HEK293 (cell line): ENCODE results near the gene UBE2V1.
A peak's percentile ranks its signal among the peaks of the same experiment; 100 is the strongest.

Experiments
- CTCF ChIA-PET: fragments of 350-600 bp; formaldehyde crosslinking; extraction: SDS; loops from one replicate; lab custom pipeline; 2021; ENCODE audit warnings: antibody characterized with exemption; lab: Yijun Ruan, JAX
- POLR2A ChIA-PET: fragments of 300-600 bp; formaldehyde crosslinking; extraction: SDS; loops from one replicate; lab custom pipeline; 2020; ENCODE audit warnings: antibody characterized with exemption, inconsistent platforms; lab: Yijun Ruan, JAX
- H3K27ac ChIP-seq: fragments of 200-500 bp; sonication (Bioruptor generic); 2 replicates; pipeline ENCODE4 v1.5.1; 2014; ENCODE audit warnings: low read depth, low read length, control low read depth, inconsistent platforms; ENCODE audit errors: extremely low read depth
- H3K36me3 ChIP-seq, 2 experiments: fragments of 200-500 bp in 1 of 2; sonication (Bioruptor generic) in 1 of 2; 1 replicate in 1 of 2; 2 replicates in 1 of 2; pipeline ENCODE4 v1.5.1; 2014 to 2017; ENCODE audit warnings: inconsistent platforms in 2 of 2, low read length in 2 of 2; ENCODE audit not compliant: control insufficient read depth in 2 of 2, insufficient read depth in 1 of 2
- H3K4me1 ChIP-seq: fragments of 200-500 bp; sonication (Bioruptor generic); 2 replicates; pipeline ENCODE4 v1.5.1; 2014; ENCODE audit warnings: mild to moderate bottlenecking, low read length, inconsistent platforms; ENCODE audit not compliant: control insufficient read depth, insufficient read depth
- H3K4me3 ChIP-seq: 2 replicates; pipeline ENCODE4 v1.5.1; 2011; ENCODE audit warnings: low read depth, mild to moderate bottlenecking, control low read depth, low read length, moderate library complexity
- H3K9me3 ChIP-seq: fragments of 200-500 bp; sonication (Bioruptor generic); 2 replicates; pipeline ENCODE4 v1.5.1; 2014; ENCODE audit warnings: low read depth, low read length, inconsistent platforms; ENCODE audit not compliant: control insufficient read depth, insufficient read depth
- GLIS1 ChIP-seq: fragments of 450-650 bp; formaldehyde crosslinking; IDR thresholded peaks from 2 replicates; pipeline ENCODE4 v1.5.1; 2016; ENCODE audit warnings: missing biosample characterization, missing genetic modification characterization
- GLIS2 ChIP-seq: fragments of 450-650 bp; formaldehyde crosslinking; IDR thresholded peaks from 2 replicates; pipeline ENCODE4 v1.5.1; 2016; ENCODE audit warnings: missing biosample characterization, missing genetic modification characterization
- HIC1 ChIP-seq: fragments of 450-650 bp; formaldehyde crosslinking; IDR thresholded peaks from 2 replicates; pipeline ENCODE4 v1.5.1; 2016; ENCODE audit warnings: missing biosample characterization, missing genetic modification characterization
- SP2 ChIP-seq: fragments of 450-650 bp; formaldehyde crosslinking; IDR thresholded peaks from 2 replicates; pipeline ENCODE4 v1.5.1; 2016; ENCODE audit warnings: missing biosample characterization, missing genetic modification characterization
- ZBTB21 ChIP-seq: fragments of 450-650 bp; formaldehyde crosslinking; IDR thresholded peaks from 2 replicates; pipeline ENCODE4 v1.5.1; 2017; ENCODE audit warnings: missing biosample characterization, missing genetic modification characterization
- ZEB2 ChIP-seq: fragments of 450-650 bp; formaldehyde crosslinking; IDR thresholded peaks from 2 replicates; pipeline ENCODE4 v1.5.1; 2016; ENCODE audit warnings: missing biosample characterization, missing genetic modification characterization
- ZNF112 ChIP-seq: fragments of 450-650 bp; formaldehyde crosslinking; IDR thresholded peaks from 2 replicates; pipeline ENCODE4 v1.5.0; 2017; ENCODE audit warnings: missing biosample characterization, missing genetic modification characterization
- ZNF114 ChIP-seq: fragments of 450-650 bp; formaldehyde crosslinking; IDR thresholded peaks from 2 replicates; pipeline ENCODE4 v1.5.0; 2017; ENCODE audit warnings: missing biosample characterization, missing genetic modification characterization
- ZNF202 ChIP-seq: fragments of 450-650 bp; formaldehyde crosslinking; IDR thresholded peaks from 2 replicates; pipeline ENCODE4 v1.5.1; 2016; ENCODE audit warnings: missing biosample characterization, missing genetic modification characterization, borderline replicate concordance
- ZNF311 ChIP-seq: fragments of 450-650 bp; formaldehyde crosslinking; IDR thresholded peaks from 2 replicates; pipeline ENCODE4 v1.5.1; 2017; ENCODE audit warnings: missing biosample characterization, missing genetic modification characterization, borderline replicate concordance
- ZNF426 ChIP-seq: fragments of 450-650 bp; formaldehyde crosslinking; IDR thresholded peaks from 2 replicates; pipeline ENCODE4 v1.5.1; 2017; ENCODE audit warnings: missing biosample characterization, missing genetic modification characterization, mild to moderate bottlenecking, inconsistent platforms, moderate library complexity
- ZNF501 ChIP-seq: fragments of 450-650 bp; formaldehyde crosslinking; IDR thresholded peaks from 2 replicates; pipeline ENCODE4 v1.5.1; 2016; ENCODE audit warnings: missing biosample characterization, missing genetic modification characterization
- ZNF518A ChIP-seq: fragments of 450-650 bp; formaldehyde crosslinking; conservative IDR thresholded peaks from 2 replicates; pipeline ENCODE4 v1.5.1; 2016; ENCODE audit warnings: low read depth, missing biosample characterization, missing genetic modification characterization
- ZNF654 ChIP-seq: fragments of 450-650 bp; formaldehyde crosslinking; IDR thresholded peaks from 2 replicates; pipeline ENCODE4 v1.5.1; 2016; ENCODE audit warnings: low read depth, missing biosample characterization, missing genetic modification characterization
- ZNF692 ChIP-seq: fragments of 450-650 bp; formaldehyde crosslinking; IDR thresholded peaks from 2 replicates; pipeline ENCODE4 v1.5.1; 2016; ENCODE audit warnings: missing biosample characterization, missing genetic modification characterization
- ZNF704 ChIP-seq: fragments of 450-650 bp; formaldehyde crosslinking; IDR thresholded peaks from 2 replicates; pipeline ENCODE4 v1.5.1; 2016; ENCODE audit warnings: missing biosample characterization, missing genetic modification characterization
- ZNF707 ChIP-seq: fragments of 450-650 bp; formaldehyde crosslinking; IDR thresholded peaks from 2 replicates; pipeline ENCODE4 v1.5.1; 2016; ENCODE audit warnings: missing biosample characterization, missing genetic modification characterization
- ZNF830 ChIP-seq: fragments of 450-650 bp; IDR thresholded peaks from 2 replicates; pipeline ENCODE4 v1.5.0; 2018; ENCODE audit warnings: missing biosample characterization, missing genetic modification characterization, low read depth, mild to moderate bottlenecking, moderate library complexity
- ZSCAN30 ChIP-seq: fragments of 450-650 bp; IDR thresholded peaks from 2 replicates; pipeline ENCODE4 v1.5.1; 2018; ENCODE audit warnings: missing biosample characterization, mild to moderate bottlenecking, missing genetic modification characterization, moderate library complexity

The UBE2V1 gene

GRCh38 chr20:50077818-50078601 is 34.9 kb downstream of the UBE2V1 start:
- ChIA-PET POLR2A (no interaction called here), CTCF (no interaction called here)
- Histone ChIP-seq H3K27ac (no peak overlapping the region), H3K36me3 (peaks cover 0 to 18% of the 10 kb centered on the region in 2 experiments; a peak in 2 of 3 replicates), H3K9me3 (no peaks in the 10 kb centered on the region), H3K4me1 (no peaks in the 10 kb centered on the region), H3K4me3 (no peak overlapping the region)
- no peak for TF ChIP-seq ZNF830
- no peak for TF ChIP-seq ZNF311 (tag by site-specific recombination)
- no peak for TF ChIP-seq ZNF112
- TF ChIP-seq ZNF518A: no peak
- no peak for TF ChIP-seq ZNF501 (tag by site-specific recombination)
- TF ChIP-seq, all 188 proteins: peak for 0

GRCh38 chr20:50073500-50073899 is 39.5 kb downstream of the UBE2V1 start:
- H3K27ac ChIP-seq: no peak overlapping the region
- H3K36me3 ChIP-seq: no peaks in the 10 kb centered on the region
- no peaks in the 10 kb centered on the region for H3K4me1 ChIP-seq
- no peak overlapping the region for H3K4me3 ChIP-seq
- POLR2A ChIA-PET: no interaction called here
- no peak for TF ChIP-seq ZNF654 (tag by site-specific recombination)
- no peak for TF ChIP-seq HIC1 (tag by site-specific recombination)
- no peak for TF ChIP-seq ZNF202 (tag by site-specific recombination)
- TF ChIP-seq ZNF704 (tag by site-specific recombination): no peak
- CTCF ChIA-PET: interaction anchor here (5.5 to 5.7 kb wide), 2 partner anchors 11 to 94 kb away, joined by 79 to 220 read pairs; partner anchors contain the start of gene SNAI1
- no peaks in the 10 kb centered on the region for H3K9me3 ChIP-seq

- Histone ChIP-seq H3K27ac (no peak overlapping the region), H3K9me3 (no peaks in the 10 kb centered on the region), H3K4me3 (peak overlapping the region; percentile 27), H3K36me3 (no peaks in the 10 kb centered on the region), H3K4me1 (no peaks in the 10 kb centered on the region)
- CTCF ChIA-PET: interaction anchor here (0.6 to 5.7 kb wide), 63 partner anchors 9 to 1145 kb away, joined by 3 to 220 read pairs (median 4); partner anchors contain the start of genes PEDS1, RNF114 and SNAI1
- POLR2A ChIA-PET: interaction anchor here (0.6 to 1.6 kb wide), 8 partner anchors 9 to 135 kb away, joined by 3 to 8 read pairs (median 4); no protein-coding TSS in a partner anchor
- peak; percentile 63 for TF ChIP-seq GLIS1 (tag by site-specific recombination)
- TF ChIP-seq ZNF426 (tag by site-specific recombination): no peak
- TF ChIP-seq ZEB2 (tag by site-specific recombination): peak; percentile 79; the same call in 1 of the 2 replicates
- 0 out of 2 replicates have a peak, but pooled peaks have one; percentile 43 for TF ChIP-seq ZBTB21 (tag by site-specific recombination)
- TF ChIP-seq SP2: peak; percentile 38; the same call in 1 of the 2 replicates
- peak; percentile 55; the same call in 1 of the 2 replicates for TF ChIP-seq ZNF692 (tag by site-specific recombination)
- peak; percentile 63; the same call in 1 of the 2 replicates for TF ChIP-seq ZSCAN30 (tag by site-specific recombination)
- peak; percentile 47; the same call in 1 of the 2 replicates for TF ChIP-seq GLIS2
- no peak for TF ChIP-seq ZNF707
- no peak for TF ChIP-seq ZNF114
Observed at GRCh38 chr20:50071039-50071888, 41.7 kb downstream of the UBE2V1 start.
